OCI-LY7 (cell line): ENCODE measurements around the gene ARID5B. TPM values are rescaled to one million over a fixed set of nuclear protein-coding genes. Genes with fewer than 3 reads are reported as not detected.
A peak's percentile ranks its signal among the peaks of the same experiment; 100 is the strongest.

Source experiments
- BruUV-seq: library from RNA; stranded (reverse); fragments of 400-500 nt; replicated peaks from 2 replicates; lab custom pipeline; 2021; lab: Mats Ljungman, UMichigan
- CTCF ChIA-PET: fragments of 300-600 bp; sonication (Branson Sonifier 250); formaldehyde crosslinking; loops from one replicate; lab custom pipeline; 2022; ENCODE audit warnings: antibody characterized with exemption; ENCODE audit not compliant: unreplicated experiment; lab: Charles Lee
- POLR2A ChIA-PET: fragments of 300-600 bp; sonication (Branson Sonifier 250); formaldehyde crosslinking; loops from one replicate; lab custom pipeline; 2022; ENCODE audit warnings: antibody characterized with exemption; lab: Charles Lee
- DNase-seq: peaks from one replicate; pipeline ENCODE4 v3.0.0-alpha.2; 2015; ENCODE audit warnings: low spot score
- H2AFZ ChIP-seq: fragments of 200-600 bp; sonication (generic), shearing (Covaris generic); 2 replicates; pipeline ENCODE4 v1.6.1; 2014; ENCODE audit warnings: mild to moderate bottlenecking, antibody characterized with exemption, low read length, moderate library complexity
- H3K27ac ChIP-seq: fragments of 200-600 bp; sonication (generic); 2 replicates; pipeline ENCODE4 v1.5.1; 2014; ENCODE audit warnings: mixed run types, low read depth, mild to moderate bottlenecking, moderate library complexity, low read length, inconsistent platforms; ENCODE audit not compliant: poor library complexity, severe bottlenecking
- H3K36me3 ChIP-seq: fragments of 200-600 bp; sonication (generic); 2 replicates; pipeline ENCODE4 v1.6.1; 2014; ENCODE audit warnings: mild to moderate bottlenecking, antibody characterized with exemption, low read length, moderate library complexity, mixed read lengths; ENCODE audit not compliant: insufficient read depth
- H3K4me1 ChIP-seq: fragments of 200-600 bp; sonication (generic); 2 replicates; pipeline ENCODE4 v1.5.1; 2014; ENCODE audit warnings: mild to moderate bottlenecking, low read length; ENCODE audit not compliant: insufficient read depth, poor library complexity, severe bottlenecking
- H3K4me2 ChIP-seq: fragments of 200-600 bp; sonication (generic); 2 replicates; pipeline ENCODE4 v1.6.1; 2014; ENCODE audit warnings: mild to moderate bottlenecking, low read length
- H3K4me3 ChIP-seq: fragments of 200-600 bp; sonication (generic); 2 replicates; pipeline ENCODE4 v1.5.1; 2014; ENCODE audit warnings: mild to moderate bottlenecking, low read depth, low read length; ENCODE audit not compliant: poor library complexity, severe bottlenecking
- H3K79me2 ChIP-seq: fragments of 200-600 bp; sonication (generic); 2 replicates; pipeline ENCODE4 v1.6.1; 2016; ENCODE audit warnings: low read depth, mild to moderate bottlenecking, low read length, moderate library complexity, mixed read lengths; ENCODE audit not compliant: insufficient read depth
- H3K9me2 ChIP-seq: fragments of 200-600 bp; sonication (generic); 2 replicates; pipeline ENCODE4 v1.6.1; 2016; ENCODE audit warnings: mild to moderate bottlenecking, low read length, mixed read lengths; ENCODE audit not compliant: insufficient read depth
- H3K9me3 ChIP-seq: fragments of 200-600 bp; sonication (generic); 2 replicates; pipeline ENCODE4 v1.6.1; 2014; ENCODE audit warnings: mild to moderate bottlenecking, mixed run types, low read length, mixed read lengths
- H4K20me1 ChIP-seq: fragments of 200-600 bp; sonication (generic); 2 replicates; pipeline ENCODE4 v1.6.1; 2014; ENCODE audit warnings: mild to moderate bottlenecking, antibody characterized with exemption, low read length, moderate library complexity, mixed read lengths; ENCODE audit not compliant: insufficient read depth
- CTCF ChIP-seq: fragments of 200-600 bp; sonication (generic); conservative IDR thresholded peaks from 2 replicates; pipeline ENCODE4 v1.5.1; 2014; ENCODE audit warnings: mild to moderate bottlenecking, antibody characterized with exemption, low read length, moderate library complexity, mixed read lengths
- EZH2phosphoT487 ChIP-seq: fragments of 200-600 bp; sonication (generic); IDR thresholded peaks from 2 replicates; pipeline ENCODE4 v1.6.1; 2018; ENCODE audit warnings: low read depth, borderline replicate concordance, mild to moderate bottlenecking, mixed run types, antibody characterized with exemption, low read length, moderate library complexity, mixed read lengths
- intact Hi-C: fragments of 100-400 bp; cut with micrococcal nuclease; formaldehyde crosslinking; loops from one replicate; pipeline ENCODE4 v1.10.0; 2022; ENCODE audit not compliant: unreplicated experiment
- total RNA-seq, 2 experiments: library from RNA; depleted of rRNA in 1 of 2; stranded (reverse); fragments of >200 nt in 1 of 2; shearing (Covaris generic) in 1 of 2; gene quantifications; 2 replicates each; pipeline ENCODE4 v1.2.3, GENCODE V29; 2014 to 2022

The ARID5B gene
- total RNA-seq, 2 experiments from 2014 or later: 38.0 to 56.7 TPM

DNA sequence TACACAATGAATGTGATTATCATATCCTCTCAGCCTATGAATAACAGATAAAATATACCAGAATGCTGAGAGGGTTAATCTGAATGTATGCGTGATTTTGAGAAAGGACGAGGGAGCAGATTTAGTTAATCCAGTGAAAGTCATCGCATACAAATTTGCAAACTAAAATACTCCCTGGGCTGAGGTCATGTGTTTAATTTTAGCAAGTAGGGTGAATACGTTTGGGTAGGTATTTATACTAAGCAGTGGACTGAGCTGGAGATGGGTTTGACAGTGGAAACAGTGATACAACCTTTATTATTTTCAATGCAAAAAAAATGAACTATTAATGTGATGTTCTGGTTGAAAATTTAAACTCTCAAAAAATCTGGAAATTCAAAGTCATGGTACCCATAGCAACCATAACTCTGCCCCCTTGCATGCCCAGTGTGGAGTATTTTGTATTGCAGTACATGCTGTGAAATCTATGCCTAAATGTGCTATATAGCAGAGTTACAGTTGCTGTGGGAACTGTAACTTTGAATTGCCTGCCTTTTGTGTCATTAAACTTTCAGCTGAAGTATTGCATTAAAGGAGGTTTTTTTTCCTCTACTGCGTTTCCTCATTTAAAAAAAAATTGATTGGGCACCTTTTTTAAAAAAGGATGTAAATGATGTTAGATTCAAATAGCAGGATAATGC, 9.5 kb upstream of the ARID5B start:
- Histone ChIP-seq H4K20me1 (no peaks in the 10 kb centered on the region), H3K4me1 (peaks cover 9% of the 10 kb centered on the region), H2AFZ (0 out of 2 replicates have a peak overlapping the region, but pooled peaks have one; percentile 13), H3K4me2 (no peak overlapping the region), H3K36me3 (no peaks in the 10 kb centered on the region), H3K27ac (no peak overlapping the region), H3K4me3 (no peak overlapping the region), H3K9me3 (no peaks in the 10 kb centered on the region), H3K9me2 (no peaks in the 10 kb centered on the region), H3K79me2 (no peaks in the 10 kb centered on the region)
- BruUV-seq: no TSS peak
- no peak for TF ChIP-seq CTCF
- TF ChIP-seq EZH2phosphoT487: no peak
- ChIA-PET POLR2A (interaction anchor here (0.5 to 1.0 kb wide), 2 partner anchors 12 to 73 kb away, joined by 3 to 4 read pairs; no protein-coding TSS in a partner anchor), CTCF (no interaction called here)
- no peak for DNase-seq
- intact Hi-C loops: no loop called here

GRCh38 chr10:61892961-61893360, 8.5 kb upstream of the ARID5B start:
- Histone ChIP-seq H3K9me3 (no peaks in the 10 kb centered on the region), H3K79me2 (no peaks in the 10 kb centered on the region), H3K27ac (no peak overlapping the region), H3K9me2 (no peaks in the 10 kb centered on the region), H3K36me3 (no peaks in the 10 kb centered on the region), H4K20me1 (no peaks in the 10 kb centered on the region), H2AFZ (no peak overlapping the region), H3K4me1 (peaks cover 18% of the 10 kb centered on the region), H3K4me2 (no peak overlapping the region), H3K4me3 (no peak overlapping the region)
- intact Hi-C loops: no loop called here
- TF ChIP-seq CTCF (no peak), EZH2phosphoT487 (no peak)
- DNase-seq: no peak
- CTCF ChIA-PET: no interaction called here
- BruUV-seq: no TSS peak
- POLR2A ChIA-PET: interaction anchor here (0.6 kb wide), 1 partner anchor 16 kb away, joined by 3 read pairs; no protein-coding TSS in a partner anchor

DNA sequence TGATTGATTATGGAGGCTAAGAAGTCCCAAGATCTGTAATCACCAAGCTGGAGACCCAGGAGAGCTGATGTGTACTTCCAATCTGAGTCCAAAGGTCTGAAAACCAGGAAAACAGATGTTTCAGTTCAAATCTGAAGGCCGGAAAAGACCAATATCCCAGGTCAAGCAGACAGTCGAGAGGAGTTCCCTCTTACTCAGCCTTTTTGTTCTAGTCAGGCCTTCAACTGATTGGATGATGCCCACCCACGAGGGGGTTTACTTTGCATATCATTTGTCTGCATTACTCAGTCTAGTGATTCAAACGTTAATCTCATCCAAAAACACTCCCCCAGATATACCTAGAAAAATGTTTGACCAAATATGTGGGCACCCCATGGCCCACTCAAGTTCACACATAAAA, 7.4 kb upstream of the ARID5B start:
- TF ChIP-seq CTCF (no peak), EZH2phosphoT487 (no peak)
- Histone ChIP-seq H2AFZ (no peak overlapping the region), H3K9me3 (no peaks in the 10 kb centered on the region), H3K36me3 (no peaks in the 10 kb centered on the region), H3K4me3 (no peak overlapping the region), H3K4me2 (no peak overlapping the region), H3K27ac (no peak overlapping the region), H3K4me1 (peaks cover 30% of the 10 kb centered on the region), H3K9me2 (no peaks in the 10 kb centered on the region), H3K79me2 (0 out of 2 replicates have a peak, but pooled peaks cover 7% of the 10 kb centered on the region), H4K20me1 (no peaks in the 10 kb centered on the region)
- DNase-seq: no peak
- intact Hi-C loops: no loop called here
- CTCF ChIA-PET: no interaction called here
- POLR2A ChIA-PET: interaction anchor here (1.0 kb wide), 1 partner anchor 20 kb away, joined by 3 read pairs; no protein-coding TSS in a partner anchor
- no TSS peak for BruUV-seq
